K562 (cell line): Measurements from ENCODE around the gene SNX30. TPM values are rescaled to one million over a fixed set of nuclear protein-coding genes. Genes with fewer than 3 reads are reported as not detected.

Experiments
- CEBPG ChIP-seq, 3 experiments: fragments of 200-800 bp in 1 of 3; sonication (Bioruptor generic) in 1 of 3; sonication (generic) in 1 of 3; formaldehyde crosslinking in 1 of 3; IDR thresholded peaks in 2 of 3; conservative IDR thresholded peaks in 1 of 3; 2 replicates each; pipeline versions ENCODE4 v1.6.1 to v1.8.0; 2016 to 2022; ENCODE audit warnings: missing compliant biosample characterization in 2 of 3, missing genetic modification characterization in 2 of 3, mild to moderate bottlenecking in 1 of 3, missing genetic modification reagents in 1 of 3
- CHCHD3 ChIP-seq: fragments of 250-450 bp; sonication (Bioruptor Pico); IDR thresholded peaks from 2 replicates; pipeline ENCODE4 v2.1.2; 2022; ENCODE audit warnings: mild to moderate bottlenecking
- CREB3 ChIP-seq: fragments of 450-650 bp; conservative IDR thresholded peaks from 2 replicates; pipeline ENCODE4 v1.6.1; 2016; ENCODE audit warnings: missing genetic modification characterization, low read depth, mild to moderate bottlenecking, missing compliant biosample characterization, moderate library complexity
- CTBP1 ChIP-seq: fragments of 450-650 bp; IDR thresholded peaks from 2 replicates; pipeline ENCODE4 v1.6.1; 2016; ENCODE audit warnings: borderline replicate concordance
- KLF1 ChIP-seq: fragments of 450-650 bp; IDR thresholded peaks from 2 replicates; pipeline ENCODE4 v1.6.1; 2016; ENCODE audit warnings: missing genetic modification characterization, missing compliant biosample characterization
- MAX ChIP-seq: sonication (generic); formaldehyde crosslinking; IDR thresholded peaks from 2 replicates; pipeline ENCODE4 v1.9.0; 2022; ENCODE audit warnings: mild to moderate bottlenecking, missing genetic modification reagents
- PRDM10 ChIP-seq: fragments of 450-650 bp; IDR thresholded peaks from 2 replicates; pipeline ENCODE4 v1.6.1; 2018; ENCODE audit not compliant: partially characterized antibody
- PRMT5 ChIP-seq: sonication (generic); formaldehyde crosslinking; IDR thresholded peaks from 2 replicates; pipeline ENCODE4 v1.5.0; 2020; ENCODE audit warnings: missing genetic modification reagents
- PRPF4 ChIP-seq: fragments of 200-400 bp; formaldehyde crosslinking; IDR thresholded peaks from one replicate; pipeline ENCODE4 v1.6.1; 2017; ENCODE audit warnings: low read length, low read depth, mild to moderate bottlenecking; ENCODE audit not compliant: insufficient read depth, poor library complexity, severe bottlenecking
- RBM15 ChIP-seq: fragments of 200-400 bp; formaldehyde crosslinking; IDR thresholded peaks from 2 replicates; pipeline ENCODE4 v1.6.1; 2018; ENCODE audit warnings: mild to moderate bottlenecking, low read length, moderate library complexity; ENCODE audit not compliant: insufficient read depth
- RBM17 ChIP-seq: fragments of 200-400 bp; formaldehyde crosslinking; IDR thresholded peaks from 2 replicates; pipeline ENCODE4 v1.6.1; 2017; ENCODE audit warnings: low read depth, mild to moderate bottlenecking, low read length, borderline replicate concordance
- RFX7 ChIP-seq: fragments of 250-450 bp; sonication (Bioruptor Pico); IDR thresholded peaks from 2 replicates; pipeline ENCODE4 v1.5.1; 2021; ENCODE audit warnings: mild to moderate bottlenecking
- TCF3 ChIP-seq: sonication (generic); formaldehyde crosslinking; IDR thresholded peaks from 2 replicates; pipeline ENCODE4 v1.4.0; 2020; ENCODE audit warnings: mild to moderate bottlenecking, missing genetic modification reagents
- TCFL5 ChIP-seq: fragments of 250-450 bp; sonication (Bioruptor Pico); conservative IDR thresholded peaks from 2 replicates; pipeline ENCODE4 v1.6.1; 2021; ENCODE audit warnings: mild to moderate bottlenecking, moderate library complexity, matching md5 sums
- ZBTB8A ChIP-seq: fragments of 450-650 bp; IDR thresholded peaks from 2 replicates; pipeline ENCODE4 v1.6.1; 2018; ENCODE audit warnings: mild to moderate bottlenecking, moderate library complexity; ENCODE audit not compliant: partially characterized antibody
- ZNF395 ChIP-seq: fragments of 200-800 bp; sonication (Bioruptor generic); IDR thresholded peaks from 2 replicates; pipeline ENCODE4 v1.6.1; 2017; ENCODE audit warnings: missing genetic modification characterization, missing compliant biosample characterization
- ZNF511 ChIP-seq: sonication (generic); formaldehyde crosslinking; IDR thresholded peaks from 2 replicates; pipeline ENCODE4 v1.8.0; 2022; ENCODE audit warnings: mild to moderate bottlenecking, missing genetic modification reagents
- ZNF551 ChIP-seq: fragments of 250-450 bp; sonication (Bioruptor Pico); IDR thresholded peaks from 2 replicates; pipeline ENCODE4 v1.5.0; 2021; ENCODE audit warnings: mild to moderate bottlenecking, moderate library complexity
- ZNF699 ChIP-seq: fragments of 250-450 bp; sonication (Bioruptor Pico); IDR thresholded peaks from 2 replicates; pipeline ENCODE4 v1.8.0; 2021; ENCODE audit warnings: mild to moderate bottlenecking, moderate library complexity; ENCODE audit not compliant: insufficient replicate concordance
- ZNF778 ChIP-seq: fragments of 450-650 bp; formaldehyde crosslinking; IDR thresholded peaks from 2 replicates; pipeline ENCODE4 v1.4.0; 2020; ENCODE audit warnings: mild to moderate bottlenecking, moderate library complexity
- polyA plus RNA-seq, 8 experiments: library from polyadenylated mRNA; depleted of rRNA in 4 of 8; stranded (reverse) in 5 of 8; unstranded in 3 of 8; fragments of >200 nt; fragmentation: Nextera tagmentation in 2 of 8; fragmentation: Illumina TruSeq in 1 of 8; extraction: Ambion mirVana in 2 of 8; extraction: Trizol in 1 of 8; gene quantifications; 2 replicates each; pipeline versions ENCODE4 v1.2.1 to v1.2.3, GENCODE V29; 2011 to 2014; ENCODE audit warnings: inconsistent platforms in 1 of 8, missing spikeins in 1 of 8
- total RNA-seq, 7 experiments: library from RNA; depleted of rRNA in 6 of 7; stranded (reverse); fragments of >200 nt in 6 of 7; fragmentation: Illumina TruSeq in 2 of 7; extraction: Trizol in 2 of 7; gene quantifications; 2 replicates each; pipeline versions ENCODE4 v1.2.1 to v1.2.3, GENCODE V29; 2011 to 2021; ENCODE audit warnings: low replicate concordance in 1 of 7

SNX30 gene
- total and polyA plus RNA-seq, 9 of the 15 experiments (the other 6 are each of a cell fraction or from before 2014, with no cell fraction given): 0.76 to 5.9 (median 3.3) TPM

GRCh38 chr9:112750016-112750763 lies at the start of gene SNX30 (continued):
- no peak for TF ChIP-seq PRPF4
- TF ChIP-seq ZNF511 (CRISPR knock-in tag): 0 out of 2 replicates have a peak, but pooled peaks have one; percentile 31
- TF ChIP-seq ZBTB8A: no peak
- TF ChIP-seq CHCHD3 (CRISPR knock-in tag): no peak
- TF ChIP-seq KLF1 (tag): no peak
- no peak for TF ChIP-seq CREB3 (tag)
- TF ChIP-seq MAX (CRISPR knock-in tag): peak; percentile 92
- no peak for TF ChIP-seq RBM15
- TF ChIP-seq RFX7 (CRISPR knock-in tag): no peak
- TF ChIP-seq PRMT5 (CRISPR knock-in tag): no peak
- no peak for TF ChIP-seq CEBPG (CRISPR knock-in tag; IDR thresholded peaks at IDR 0.05)
- no peak for TF ChIP-seq CEBPG (tag; conservative IDR thresholded peaks at IDR 0.05 in 1 of 2, IDR thresholded peaks at IDR 0.05 in 1 of 2)
- TF ChIP-seq CTBP1: no peak
- TF ChIP-seq ZNF395 (CRISPR knock-in tag): no peak
- no peak for TF ChIP-seq ZNF699
- no peak for TF ChIP-seq ZNF551 (CRISPR knock-in tag)
- TF ChIP-seq TCFL5: no peak
- no peak for TF ChIP-seq PRDM10
- TF ChIP-seq RBM17: no peak
- TF ChIP-seq ZNF778 (CRISPR knock-in tag): no peak
- 0 out of 2 replicates have a peak, but pooled peaks have one; percentile 14 for TF ChIP-seq TCF3 (CRISPR knock-in tag)
